Epithelial cell of esophagus (primary cell): ENCODE measurements around the gene SFXN5.
A peak's percentile ranks its signal among the peaks of the same experiment; 100 is the strongest.

Experiments
- DNase-seq: peaks from one replicate; pipeline ENCODE4 v3.0.0; 2010; ENCODE audit warnings: low read depth
- H3K4me3 ChIP-seq: 2 replicates; pipeline ENCODE4 v1.5.1; 2011; ENCODE audit warnings: mild to moderate bottlenecking, low read length, control low read depth
- TF ChIP-seq, protein P1 (sequence below): IDR thresholded peaks from 2 replicates; pipeline ENCODE4 v1.5.1; 2011; ENCODE audit warnings: low read depth, mild to moderate bottlenecking, low read length, control low read depth, inconsistent platforms; ENCODE audit not compliant: insufficient read depth; ENCODE audit errors: missing control alignments

SFXN5 gene

GRCh38 chr2:72932045-72932740 is 139.3 kb downstream of the SFXN5 start:
- DNase-seq = peak; percentile 29
- no peak overlapping the region for H3K4me3 ChIP-seq
- TF ChIP-seq, protein P1, sequence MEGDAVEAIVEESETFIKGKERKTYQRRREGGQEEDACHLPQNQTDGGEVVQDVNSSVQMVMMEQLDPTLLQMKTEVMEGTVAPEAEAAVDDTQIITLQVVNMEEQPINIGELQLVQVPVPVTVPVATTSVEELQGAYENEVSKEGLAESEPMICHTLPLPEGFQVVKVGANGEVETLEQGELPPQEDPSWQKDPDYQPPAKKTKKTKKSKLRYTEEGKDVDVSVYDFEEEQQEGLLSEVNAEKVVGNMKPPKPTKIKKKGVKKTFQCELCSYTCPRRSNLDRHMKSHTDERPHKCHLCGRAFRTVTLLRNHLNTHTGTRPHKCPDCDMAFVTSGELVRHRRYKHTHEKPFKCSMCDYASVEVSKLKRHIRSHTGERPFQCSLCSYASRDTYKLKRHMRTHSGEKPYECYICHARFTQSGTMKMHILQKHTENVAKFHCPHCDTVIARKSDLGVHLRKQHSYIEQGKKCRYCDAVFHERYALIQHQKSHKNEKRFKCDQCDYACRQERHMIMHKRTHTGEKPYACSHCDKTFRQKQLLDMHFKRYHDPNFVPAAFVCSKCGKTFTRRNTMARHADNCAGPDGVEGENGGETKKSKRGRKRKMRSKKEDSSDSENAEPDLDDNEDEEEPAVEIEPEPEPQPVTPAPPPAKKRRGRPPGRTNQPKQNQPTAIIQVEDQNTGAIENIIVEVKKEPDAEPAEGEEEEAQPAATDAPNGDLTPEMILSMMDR = no peak

GRCh38 chr2:72931280-72931910 is 140.1 kb downstream of the SFXN5 start:
- TF ChIP-seq, protein P1 = no peak
- H3K4me3 ChIP-seq = no peak overlapping the region
- peak; percentile 90 for DNase-seq

GRCh38 chr2:72929010-72929409 is 142.5 kb downstream of the SFXN5 start:
- H3K4me3 ChIP-seq = no peak overlapping the region
- no peak for DNase-seq
- TF ChIP-seq, protein P1 = no peak

- H3K4me3 ChIP-seq = no peak overlapping the region
- no peak for DNase-seq
- TF ChIP-seq, protein P1 = no peak
Measured at GRCh38 chr2:72927619-72928550, 143.6 kb downstream of the SFXN5 start.

DNA sequence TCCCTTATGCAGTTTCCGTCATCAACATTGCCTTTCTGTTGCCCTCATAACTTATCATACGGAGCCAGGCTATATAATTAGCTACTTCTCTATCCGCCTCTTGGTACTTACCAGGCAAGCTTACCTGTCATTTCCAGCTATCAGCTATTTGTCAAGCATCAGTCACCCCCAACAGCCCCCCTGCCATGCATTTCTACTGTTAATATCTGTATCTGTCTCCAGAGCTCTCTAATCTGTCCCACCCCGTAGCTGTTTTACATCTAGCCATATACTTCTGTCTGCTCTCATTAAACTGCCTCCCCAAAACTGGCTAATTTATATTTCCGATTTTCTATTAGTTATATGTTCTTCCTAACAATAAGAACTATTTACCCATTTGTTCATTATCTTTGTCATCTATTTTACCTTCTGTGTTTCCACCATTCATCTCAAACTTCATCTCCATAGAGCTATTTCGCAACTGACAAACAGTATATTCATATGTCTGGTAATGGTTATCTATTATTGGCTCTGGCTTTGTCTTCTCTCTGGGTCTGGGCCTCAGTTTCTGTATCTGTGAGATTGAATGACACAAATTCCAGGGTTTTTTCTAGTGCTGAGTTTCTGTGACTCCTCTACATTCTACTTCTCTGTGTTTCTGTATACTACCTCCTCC is 144.6 kb downstream of the SFXN5 start:
- no peak overlapping the region for H3K4me3 ChIP-seq
- TF ChIP-seq, protein P1 = no peak
- no peak for DNase-seq

- TF ChIP-seq, protein P1 = no peak
- no peak overlapping the region for H3K4me3 ChIP-seq
- DNase-seq = no peak
Measured at GRCh38 chr2:72926368-72926767, 145.1 kb downstream of the SFXN5 start.
